8988T (cell line): Measurements from ENCODE around the gene RNF31.

Experiments used
- DNase-seq: peaks from one replicate; pipeline ENCODE4 v3.0.0; 2011

RNF31 gene

GRCh38 chr14:24160850-24161804, 13.8 kb downstream of the RNF31 start, which contains the start of gene IRF9:
Gene IRF9, plus strand, starts transcription at chr14:24161265. Its CDS starts 880 bp downstream, at chr14:24162145.
- peak; percentile 76 for DNase-seq

- no peak for DNase-seq
Measured at GRCh38 chr14:24162093-24162492, 14.8 kb downstream of the RNF31 start.

- no peak for DNase-seq
Measured at GRCh38 chr14:24164518-24164991, 17.3 kb downstream of the RNF31 start.

GRCh38 chr14:24165785-24166184, 18.5 kb downstream of the RNF31 start:
- DNase-seq = no peak

- no peak for DNase-seq
Measured at GRCh38 chr14:24167469-24168114, 20.3 kb downstream of the RNF31 start.

GRCh38 chr14:24171422-24172260, 24.3 kb downstream of the RNF31 start, which contains the start of gene REC8:
Gene REC8, plus strand, starts transcription at chr14:24172080. Its CDS starts 473 bp downstream, at chr14:24172553.
- DNase-seq = no peak

GRCh38 chr14:24172261-24172860, 25.1 kb downstream of the RNF31 start:
- no peak for DNase-seq

- no peak for DNase-seq
Measured at GRCh38 chr14:24172871-24173281, 25.6 kb downstream of the RNF31 start.

GRCh38 chr14:24176599-24176998, 29.3 kb downstream of the RNF31 start:
- no peak for DNase-seq

GRCh38 chr14:24177041-24177825, 29.9 kb downstream of the RNF31 start:
- no peak for DNase-seq

GRCh38 chr14:24177891-24178290, 30.6 kb downstream of the RNF31 start:
- no peak for DNase-seq

GRCh38 chr14:24178399-24179178, 31.3 kb downstream of the RNF31 start:
- DNase-seq = no peak

GRCh38 chr14:24179294-24179960, 32.1 kb downstream of the RNF31 start:
- DNase-seq = no peak

- DNase-seq = no peak
Measured at GRCh38 chr14:24179961-24180796, 32.9 kb downstream of the RNF31 start.

GRCh38 chr14:24181371-24182077, 34.2 kb downstream of the RNF31 start:
- no peak for DNase-seq

- DNase-seq = no peak
Measured at GRCh38 chr14:24182110-24182882, 35.0 kb downstream of the RNF31 start.

- DNase-seq = no peak
Measured at GRCh38 chr14:24183014-24183481, 35.8 kb downstream of the RNF31 start.
